Keratinocyte (primary cell): ENCODE measurements around the gene TRAPPC2L. TPM values are rescaled to one million over a fixed set of nuclear protein-coding genes. Genes with fewer than 3 reads are reported as not detected.

Experiments
- DNase-seq: peaks from one replicate; pipeline ENCODE4 v3.0.0-alpha.2; 2011; ENCODE audit warnings: low read depth, missing footprints, low spot score
- FAIRE-seq: peaks from 2 replicates; lab custom pipeline; 2011; peaks lifted over from hg19 to GRCh38; lab: Jason Lieb, UNC
- H2AFZ ChIP-seq: 2 replicates; pipeline ENCODE4 v1.6.0; 2012; ENCODE audit warnings: low read length, control low read depth, inconsistent platforms; ENCODE audit not compliant: control insufficient read depth
- H3K27ac ChIP-seq: 2 replicates; pipeline ENCODE4 v1.5.1; 2011; ENCODE audit warnings: low read length; ENCODE audit not compliant: control insufficient read depth, insufficient read depth
- H3K27me3 ChIP-seq: 3 replicates; pipeline ENCODE4 v1.6.0; 2011; ENCODE audit warnings: low read length; ENCODE audit not compliant: control insufficient read depth, insufficient read depth; ENCODE audit errors: extremely low read depth
- H3K36me3 ChIP-seq, 2 experiments: 2 replicates in 1 of 2; 3 replicates in 1 of 2; pipeline ENCODE4 v1.5.1; 2011; ENCODE audit warnings: low read length in 2 of 2, mild to moderate bottlenecking in 1 of 2; ENCODE audit not compliant: control insufficient read depth in 2 of 2, insufficient read depth in 2 of 2; ENCODE audit errors: extremely low read depth in 1 of 2
- H3K4me1 ChIP-seq: 3 replicates; pipeline ENCODE4 v1.5.1; 2011; ENCODE audit warnings: low read length; ENCODE audit not compliant: control insufficient read depth, insufficient read depth; ENCODE audit errors: extremely low read depth
- H3K4me2 ChIP-seq: 3 replicates; pipeline ENCODE4 v1.6.0; 2011; ENCODE audit warnings: low read depth, low read length; ENCODE audit not compliant: control insufficient read depth, insufficient read depth; ENCODE audit errors: extremely low read depth
- H3K4me3 ChIP-seq, 3 experiments: fragments of 200-600 bp in 1 of 3; sonication (generic) in 1 of 3; 2 replicates in 2 of 3; 3 replicates in 1 of 3; pipeline ENCODE4 v1.5.1; 2011 to 2016; ENCODE audit warnings: low read length in 3 of 3, mild to moderate bottlenecking in 3 of 3, control low read depth in 2 of 3, inconsistent platforms in 1 of 3, low read depth in 1 of 3, mixed read lengths in 1 of 3, mixed run types in 1 of 3, moderate library complexity in 1 of 3; ENCODE audit not compliant: control insufficient read depth in 2 of 3, insufficient read depth in 2 of 3; ENCODE audit errors: extremely low read depth in 1 of 3
- H3K79me2 ChIP-seq: 2 replicates; pipeline ENCODE4 v1.6.0; 2012; ENCODE audit warnings: low read length; ENCODE audit not compliant: control insufficient read depth, insufficient read depth
- H3K9ac ChIP-seq: 3 replicates; pipeline ENCODE4 v1.6.0; 2011; ENCODE audit warnings: low read length; ENCODE audit not compliant: control insufficient read depth, insufficient read depth; ENCODE audit errors: extremely low read depth
- H3K9me1 ChIP-seq: 3 replicates; pipeline ENCODE4 v1.6.0; 2011; ENCODE audit warnings: low read length; ENCODE audit not compliant: control insufficient read depth, insufficient read depth; ENCODE audit errors: extremely low read depth
- H3K9me3 ChIP-seq: 2 replicates; pipeline ENCODE4 v1.5.1; 2012; ENCODE audit warnings: low read depth, low read length; ENCODE audit not compliant: control insufficient read depth
- H4K20me1 ChIP-seq: 3 replicates; pipeline ENCODE4 v1.6.0; 2011; ENCODE audit warnings: low read length; ENCODE audit not compliant: control insufficient read depth, insufficient read depth; ENCODE audit errors: extremely low read depth
- CTCF ChIP-seq, 3 experiments: IDR thresholded peaks in 1 of 3; conservative IDR thresholded peaks in 1 of 3; optimal IDR thresholded peaks in 1 of 3; 2 replicates in 2 of 3; 3 replicates in 1 of 3; pipeline versions ENCODE3 to v1.5.1; 2011; ENCODE audit warnings: low read length in 3 of 3, mild to moderate bottlenecking in 3 of 3, moderate library complexity in 2 of 3, control low read depth in 1 of 3, inconsistent platforms in 1 of 3; ENCODE audit not compliant: insufficient read depth in 2 of 3; ENCODE audit errors: extremely low read depth in 1 of 3
- EZH2 ChIP-seq: IDR thresholded peaks from one replicate; pipeline ENCODE4 v1.6.1; 2012; ENCODE audit warnings: inconsistent platforms, mild to moderate bottlenecking, low read length, moderate library complexity
- dilution Hi-C: fragments of 300-500 bp; cut with MboI; formaldehyde crosslinking; loops from one replicate; pipeline ENCODE4 v1.7.0; 2020; ENCODE audit warnings: low sequenced_read_pairs; ENCODE audit not compliant: extremely low pct_ligation_motif_present
- polyA plus RNA-seq, 5 experiments: library from polyadenylated mRNA; depleted of rRNA in 3 of 5; stranded (reverse) in 3 of 5; stranded (forward) in 1 of 5; unstranded in 1 of 5; fragments of >200 nt; gene quantifications; 1 replicate in 1 of 5; 2 replicates in 3 of 5; 3 replicates in 1 of 5; pipeline versions ENCODE4 v1.2.1 to v1.2.3, GENCODE V29; 2011 to 2012; ENCODE audit warnings: missing spikeins in 2 of 5, low read depth in 1 of 5, low replicate concordance in 1 of 5

Gene TRAPPC2L
- polyA plus RNA-seq, 1 donor (not counting 4 experiments of a cell fraction or from before 2014, with no cell fraction given): 139 TPM

- Histone ChIP-seq H3K4me2 (no peak overlapping the region), H3K27me3 (peaks cover 34% of the 10 kb centered on the region), H2AFZ (no peak overlapping the region), H3K36me3 (no peaks in the 10 kb centered on the region), H3K9ac (no peak overlapping the region), H4K20me1 (no peaks in the 10 kb centered on the region), H3K9me1 (no peaks in the 10 kb centered on the region), H3K79me2 (no peaks in the 10 kb centered on the region), H3K27ac (no peak overlapping the region), H3K4me3 (no peak overlapping the region), H3K9me3 (no peaks in the 10 kb centered on the region), H3K4me1 (no peaks in the 10 kb centered on the region)
- no peak for DNase-seq
- FAIRE-seq: no peak
- dilution Hi-C loops: no loop called here
- TF ChIP-seq CTCF (optimal IDR thresholded peaks at IDR 0.05 in 1 of 3, IDR thresholded peaks at IDR 0.05 in 1 of 3, conservative IDR thresholded peaks at IDR 0.05 in 1 of 3; ENCODE audit: extremely low read depth in 1 of 3, insufficient read depth in 2 of 3, low read length in 3 of 3): no peak
- no peak for TF ChIP-seq EZH2
Measured at GRCh38 chr16:88867581-88868246, 10.8 kb downstream of the TRAPPC2L start.

DNA sequence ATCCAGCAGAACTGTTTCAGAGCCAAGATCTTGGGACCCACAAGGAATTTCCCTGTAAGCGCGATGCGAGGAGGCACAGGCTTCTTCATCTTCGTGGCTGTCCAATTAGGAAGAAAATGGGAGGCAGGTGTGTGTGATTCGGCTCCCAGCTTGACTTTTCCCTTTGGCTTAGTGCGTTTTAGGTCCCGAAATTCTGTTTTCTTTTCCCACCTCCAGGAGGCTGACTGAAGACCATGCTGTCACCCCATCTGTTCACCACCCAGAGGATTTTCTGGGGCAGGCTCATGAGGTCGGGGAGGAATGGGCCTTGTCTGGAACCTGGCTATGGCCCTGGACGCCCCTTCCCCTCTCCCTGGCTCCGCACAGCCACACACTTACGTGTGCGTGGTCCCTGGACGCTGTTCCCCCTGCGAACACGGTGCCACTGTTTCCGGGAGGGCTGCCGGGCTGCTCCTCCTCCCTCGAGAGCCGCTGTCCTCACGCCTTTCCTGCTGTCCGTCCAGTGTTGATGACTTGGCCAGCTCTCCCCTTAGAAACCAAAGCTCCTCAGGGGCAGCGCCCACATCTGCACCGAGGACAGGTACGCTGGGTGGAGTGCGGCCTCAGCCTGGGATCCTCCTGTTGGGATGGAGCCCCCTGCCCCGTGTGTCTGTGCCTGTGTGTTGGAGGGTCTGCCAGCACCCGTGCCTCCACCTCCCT is 12.2 kb downstream of the TRAPPC2L start:
- no peaks in the 10 kb centered on the region for H3K79me2 ChIP-seq
- H3K9me1 ChIP-seq: no peaks in the 10 kb centered on the region
- no peaks in the 10 kb centered on the region for H3K9me3 ChIP-seq
- DNase-seq (no peak), FAIRE-seq (no peak)
- peaks cover 43% of the 10 kb centered on the region for H3K27me3 ChIP-seq
- no peak overlapping the region for H2AFZ ChIP-seq
- dilution Hi-C loops: no loop called here
- no peak overlapping the region for H3K4me3 ChIP-seq
- no peak overlapping the region for H3K4me2 ChIP-seq
- H4K20me1 ChIP-seq: no peaks in the 10 kb centered on the region
- H3K27ac ChIP-seq: no peak overlapping the region
- H3K9ac ChIP-seq: no peak overlapping the region
- no peaks in the 10 kb centered on the region for H3K4me1 ChIP-seq
- no peak for TF ChIP-seq EZH2
- TF ChIP-seq CTCF (optimal IDR thresholded peaks at IDR 0.05 in 1 of 3, IDR thresholded peaks at IDR 0.05 in 1 of 3, conservative IDR thresholded peaks at IDR 0.05 in 1 of 3; ENCODE audit: extremely low read depth in 1 of 3, insufficient read depth in 2 of 3, low read length in 3 of 3): no peak
- H3K36me3 ChIP-seq: no peaks in the 10 kb centered on the region
